ENCODE data around the gene KIF6.

- TF ChIP-seq, protein P1, sequence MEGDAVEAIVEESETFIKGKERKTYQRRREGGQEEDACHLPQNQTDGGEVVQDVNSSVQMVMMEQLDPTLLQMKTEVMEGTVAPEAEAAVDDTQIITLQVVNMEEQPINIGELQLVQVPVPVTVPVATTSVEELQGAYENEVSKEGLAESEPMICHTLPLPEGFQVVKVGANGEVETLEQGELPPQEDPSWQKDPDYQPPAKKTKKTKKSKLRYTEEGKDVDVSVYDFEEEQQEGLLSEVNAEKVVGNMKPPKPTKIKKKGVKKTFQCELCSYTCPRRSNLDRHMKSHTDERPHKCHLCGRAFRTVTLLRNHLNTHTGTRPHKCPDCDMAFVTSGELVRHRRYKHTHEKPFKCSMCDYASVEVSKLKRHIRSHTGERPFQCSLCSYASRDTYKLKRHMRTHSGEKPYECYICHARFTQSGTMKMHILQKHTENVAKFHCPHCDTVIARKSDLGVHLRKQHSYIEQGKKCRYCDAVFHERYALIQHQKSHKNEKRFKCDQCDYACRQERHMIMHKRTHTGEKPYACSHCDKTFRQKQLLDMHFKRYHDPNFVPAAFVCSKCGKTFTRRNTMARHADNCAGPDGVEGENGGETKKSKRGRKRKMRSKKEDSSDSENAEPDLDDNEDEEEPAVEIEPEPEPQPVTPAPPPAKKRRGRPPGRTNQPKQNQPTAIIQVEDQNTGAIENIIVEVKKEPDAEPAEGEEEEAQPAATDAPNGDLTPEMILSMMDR (IDR thresholded peaks at IDR 0.05): no peak
- no peak for TF ChIP-seq POLR2A (IDR thresholded peaks at IDR 0.05)
These were observed 71.1 kb downstream of the KIF6 start for GRCh38 chr6:39654121-39654520.
